Thyroid gland (tissue), 4 donors: Measurements from ENCODE around the gene SDCCAG8.

Experiments used
- POLR2A ChIP-seq, 2 donors: fragments of 450-650 bp; IDR thresholded peaks; one replicate each; pipeline ENCODE4 v1.6.1; 2017; ENCODE audit warnings: antibody characterized with exemption in 2 of 2, mild to moderate bottlenecking in 2 of 2, moderate library complexity in 1 of 2
- TF ChIP-seq, protein P1 (sequence below), 6 experiments: fragments of 200-600 bp in 3 of 6; fragments of 450-650 bp in 3 of 6; sonication (generic) in 3 of 6; IDR thresholded peaks; one replicate each; pipeline ENCODE4 v1.5.1; 2016 to 2019; ENCODE audit warnings: antibody characterized with exemption in 6 of 6, mild to moderate bottlenecking in 2 of 6, inconsistent platforms in 1 of 6, moderate library complexity in 1 of 6

DNA sequence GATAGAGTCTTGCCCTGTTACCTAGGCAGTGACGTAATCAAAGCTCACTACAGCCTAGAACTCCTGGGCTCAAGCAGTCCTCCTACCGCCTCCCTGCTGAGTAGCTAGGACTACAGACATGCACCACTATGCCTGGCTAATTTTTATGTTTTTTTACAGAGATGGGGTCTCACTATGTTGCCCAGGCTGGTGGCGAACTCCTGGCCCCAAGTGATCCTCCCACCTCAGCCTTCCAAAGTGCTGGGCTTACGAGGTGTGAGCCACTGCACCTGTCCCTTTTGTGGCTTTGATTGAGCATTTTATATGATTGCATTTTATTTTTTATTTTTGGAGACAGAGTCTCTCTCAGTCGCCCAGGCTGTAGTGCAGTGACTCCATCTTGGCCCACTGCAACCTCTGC lies 25.8 kb downstream of the SDCCAG8 start:
- TF ChIP-seq, protein P1, sequence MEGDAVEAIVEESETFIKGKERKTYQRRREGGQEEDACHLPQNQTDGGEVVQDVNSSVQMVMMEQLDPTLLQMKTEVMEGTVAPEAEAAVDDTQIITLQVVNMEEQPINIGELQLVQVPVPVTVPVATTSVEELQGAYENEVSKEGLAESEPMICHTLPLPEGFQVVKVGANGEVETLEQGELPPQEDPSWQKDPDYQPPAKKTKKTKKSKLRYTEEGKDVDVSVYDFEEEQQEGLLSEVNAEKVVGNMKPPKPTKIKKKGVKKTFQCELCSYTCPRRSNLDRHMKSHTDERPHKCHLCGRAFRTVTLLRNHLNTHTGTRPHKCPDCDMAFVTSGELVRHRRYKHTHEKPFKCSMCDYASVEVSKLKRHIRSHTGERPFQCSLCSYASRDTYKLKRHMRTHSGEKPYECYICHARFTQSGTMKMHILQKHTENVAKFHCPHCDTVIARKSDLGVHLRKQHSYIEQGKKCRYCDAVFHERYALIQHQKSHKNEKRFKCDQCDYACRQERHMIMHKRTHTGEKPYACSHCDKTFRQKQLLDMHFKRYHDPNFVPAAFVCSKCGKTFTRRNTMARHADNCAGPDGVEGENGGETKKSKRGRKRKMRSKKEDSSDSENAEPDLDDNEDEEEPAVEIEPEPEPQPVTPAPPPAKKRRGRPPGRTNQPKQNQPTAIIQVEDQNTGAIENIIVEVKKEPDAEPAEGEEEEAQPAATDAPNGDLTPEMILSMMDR (IDR thresholded peaks at IDR 0.05) = no peak
- no peak for TF ChIP-seq POLR2A (IDR thresholded peaks at IDR 0.05)
